GM19193 (cell line): ENCODE data around the gene FRMD5.

Experiments used
- POLR2A ChIP-seq: IDR thresholded peaks from 4 replicates; pipeline ENCODE4 v1.6.1; 2011; ENCODE audit not compliant: insufficient read depth, insufficient read length; ENCODE audit errors: extremely low read depth

FRMD5 gene

DNA sequence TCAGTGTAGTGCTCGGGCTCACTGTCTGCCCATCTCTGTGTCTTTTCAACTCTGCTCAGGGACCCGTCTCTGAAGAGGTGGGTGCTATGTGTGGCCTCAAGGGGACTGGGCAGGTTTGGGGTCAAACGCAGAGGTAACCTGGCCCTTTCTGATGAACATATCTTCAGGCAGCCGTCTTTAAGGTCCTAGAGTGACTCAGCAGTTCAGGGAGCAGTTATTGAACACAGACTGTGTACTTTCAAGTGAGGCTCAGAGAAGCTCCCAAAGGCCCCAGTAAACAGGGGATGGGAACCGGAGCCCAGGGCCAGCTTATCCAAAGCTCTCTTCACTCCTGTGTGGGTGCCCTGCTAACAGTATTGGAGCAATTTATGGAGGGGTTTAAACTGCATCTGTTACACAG is 295.1 kb downstream of the FRMD5 start:
- TF ChIP-seq POLR2A: no peak

DNA sequence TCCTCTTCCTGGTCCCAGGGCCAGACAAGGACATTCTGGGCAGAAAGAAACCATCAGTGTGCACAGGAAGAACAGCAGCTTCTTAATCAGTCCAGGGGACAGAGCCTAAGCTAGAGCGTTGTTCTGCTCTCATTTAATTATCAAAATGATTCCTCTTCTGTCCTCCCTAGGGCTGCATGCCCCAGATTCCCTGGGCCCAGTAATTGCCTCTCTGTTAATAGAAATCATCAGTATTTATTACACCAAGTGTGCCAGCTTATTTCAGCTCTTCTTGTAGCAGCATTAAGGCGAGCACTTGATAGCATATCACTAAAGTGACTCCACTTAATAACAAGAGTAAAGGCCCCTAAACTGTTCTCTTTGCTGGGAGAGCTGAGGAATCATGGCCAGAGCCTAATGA is 296.2 kb downstream of the FRMD5 start:
- TF ChIP-seq POLR2A: no peak

DNA sequence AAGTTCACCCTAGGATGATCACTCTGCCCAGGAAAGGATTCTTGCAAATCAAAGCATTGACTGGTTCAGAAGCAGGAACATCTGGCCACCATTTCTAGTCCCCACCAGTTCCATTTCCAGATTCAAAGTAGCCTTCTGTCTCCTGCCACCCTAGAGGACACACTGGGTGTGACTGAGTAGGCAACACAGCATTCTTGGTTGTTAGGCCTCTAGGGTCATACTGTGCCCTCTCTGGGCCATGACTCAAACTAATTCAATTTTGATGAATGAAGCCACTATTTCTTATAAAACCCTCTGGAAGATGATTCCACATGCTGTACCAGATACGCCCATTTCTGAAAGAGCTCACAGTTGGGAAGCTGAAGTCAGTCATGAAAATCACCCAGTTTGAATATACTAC is 298.5 kb downstream of the FRMD5 start:
- TF ChIP-seq POLR2A: no peak

DNA sequence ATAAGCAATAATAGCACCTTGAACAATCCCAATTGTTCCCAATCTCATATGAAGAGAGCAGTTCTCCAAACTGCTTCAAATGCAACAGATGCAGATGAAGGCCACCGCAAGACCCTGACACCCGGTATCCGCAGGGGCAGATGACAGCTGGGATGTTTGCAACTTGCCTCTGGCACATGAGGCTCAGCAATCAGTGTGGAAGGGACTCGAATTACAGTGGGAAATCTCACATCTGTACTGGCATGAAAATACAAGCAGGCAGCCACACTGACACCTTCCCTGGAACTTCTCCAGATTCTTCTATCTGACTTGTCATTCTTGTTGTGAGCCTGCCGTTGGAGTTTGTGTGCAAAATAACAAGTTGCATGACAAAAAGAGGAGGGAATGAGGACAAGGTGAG is 299.5 kb downstream of the FRMD5 start:
- no peak for TF ChIP-seq POLR2A

DNA sequence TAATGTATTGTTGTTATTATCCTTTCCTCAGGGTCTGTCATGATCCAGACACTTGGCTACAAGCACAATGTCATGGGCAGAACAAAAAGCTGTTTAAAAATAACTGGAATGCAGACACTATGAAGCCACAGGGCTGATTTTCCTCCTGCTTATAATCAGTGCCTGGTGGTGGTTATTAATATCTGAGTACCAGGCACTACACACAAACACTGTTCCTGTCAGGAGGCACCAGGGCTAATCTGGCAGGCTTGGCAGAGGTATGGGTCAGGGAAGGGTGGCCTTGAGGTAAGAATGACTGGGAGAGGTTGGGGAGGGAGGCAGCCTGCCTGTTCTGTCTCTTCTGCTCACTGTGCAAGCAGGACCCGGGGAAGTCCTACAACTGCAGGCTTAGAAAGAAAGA is 301.1 kb downstream of the FRMD5 start:
- TF ChIP-seq POLR2A: no peak

DNA sequence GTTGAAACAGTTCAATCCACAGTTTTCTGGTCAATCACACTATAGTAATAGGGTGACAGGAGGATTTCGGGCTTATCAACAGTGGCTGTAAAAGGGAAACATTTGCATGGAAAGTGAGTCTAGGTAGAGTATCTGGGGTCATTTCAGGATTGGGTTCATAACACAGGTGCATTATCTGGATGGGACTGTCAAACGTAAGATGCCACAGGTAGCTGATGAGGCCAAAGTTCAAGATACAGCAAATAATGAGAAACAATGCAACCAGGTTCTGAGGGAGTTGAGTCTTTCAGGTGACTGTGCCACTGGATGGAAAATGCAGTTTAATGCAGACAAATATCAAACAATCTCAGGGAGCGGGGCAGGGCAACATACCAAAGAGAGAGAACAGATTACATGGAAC is 306.0 kb downstream of the FRMD5 start:
- TF ChIP-seq POLR2A: no peak

DNA sequence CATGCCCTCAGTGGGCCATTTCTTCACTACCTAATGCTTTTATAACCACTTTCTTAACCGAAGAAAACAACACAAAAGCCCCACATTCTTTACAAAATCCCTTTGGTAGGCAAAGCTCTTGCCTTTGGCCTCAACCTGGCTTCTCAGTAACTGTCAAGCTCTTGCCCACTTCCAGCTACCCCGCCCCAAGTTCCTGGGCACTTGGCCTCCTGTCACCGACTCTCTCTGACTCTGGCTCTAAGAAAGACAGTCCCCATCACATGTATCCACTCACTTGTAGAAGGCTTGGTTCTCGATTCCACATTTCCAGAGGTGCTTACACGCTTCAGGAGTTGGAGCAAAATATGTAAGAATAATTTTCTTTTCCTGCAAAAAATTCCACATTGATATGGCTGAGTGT is 307.2 kb downstream of the FRMD5 start:
- TF ChIP-seq POLR2A: no peak

DNA sequence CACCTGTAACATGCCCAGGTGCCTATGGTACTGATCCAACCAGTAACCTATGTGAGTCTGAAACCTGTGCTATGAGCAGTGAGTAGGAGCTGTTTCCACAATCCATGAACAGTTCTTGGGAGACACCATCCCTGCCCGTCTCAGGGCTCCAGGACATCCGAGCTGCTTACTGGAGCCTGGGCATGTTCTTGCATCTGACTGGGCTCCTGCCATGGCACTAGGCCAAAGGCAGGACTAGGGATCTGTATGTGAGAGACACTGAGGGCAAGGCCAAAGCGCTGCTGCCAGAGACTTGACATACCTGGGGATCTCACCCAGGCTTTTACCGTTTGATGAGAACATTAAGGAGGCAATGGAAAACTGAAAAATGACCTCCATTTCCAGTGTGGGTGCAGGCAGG is 308.5 kb downstream of the FRMD5 start:
- TF ChIP-seq POLR2A: no peak

DNA sequence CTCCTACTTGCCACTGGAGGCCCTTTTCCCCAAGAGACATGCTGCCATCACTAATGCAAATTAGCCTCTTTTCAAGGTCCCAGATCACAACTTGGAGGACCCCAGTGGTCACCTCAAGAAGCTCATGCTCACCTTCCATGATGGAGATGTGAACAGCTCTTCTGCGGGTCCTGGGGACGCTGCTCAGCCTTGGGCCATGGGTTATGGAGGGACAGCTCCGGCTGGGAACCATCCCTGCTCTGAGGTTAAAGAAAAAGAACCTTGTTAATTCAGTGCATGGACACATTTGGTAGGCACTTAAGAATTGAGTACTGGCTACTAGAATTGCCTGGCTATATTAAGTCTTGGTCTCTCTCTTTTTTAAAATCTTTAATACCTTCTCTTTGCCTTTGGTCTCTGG is 311.5 kb downstream of the FRMD5 start:
- TF ChIP-seq POLR2A: no peak

DNA sequence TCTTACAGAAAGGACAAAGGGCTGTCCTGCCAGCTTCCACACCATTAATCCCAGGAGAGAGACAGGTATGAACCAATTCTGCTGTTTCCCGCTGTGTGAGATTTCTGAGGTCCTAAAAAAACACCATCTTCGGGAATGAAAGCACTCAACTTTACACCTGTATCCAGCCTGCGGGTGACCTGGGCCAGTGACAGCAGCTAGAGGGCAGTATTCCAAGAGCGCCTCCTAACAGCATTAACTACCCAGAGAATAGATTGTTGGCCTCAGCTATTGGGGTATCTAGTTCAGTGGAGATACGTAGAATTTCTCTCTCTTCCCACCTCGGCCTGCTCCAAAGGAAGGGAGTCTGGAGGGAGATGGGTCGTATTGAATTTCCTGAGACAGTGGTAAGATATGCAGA is 313.1 kb downstream of the FRMD5 start:
- no peak for TF ChIP-seq POLR2A

DNA sequence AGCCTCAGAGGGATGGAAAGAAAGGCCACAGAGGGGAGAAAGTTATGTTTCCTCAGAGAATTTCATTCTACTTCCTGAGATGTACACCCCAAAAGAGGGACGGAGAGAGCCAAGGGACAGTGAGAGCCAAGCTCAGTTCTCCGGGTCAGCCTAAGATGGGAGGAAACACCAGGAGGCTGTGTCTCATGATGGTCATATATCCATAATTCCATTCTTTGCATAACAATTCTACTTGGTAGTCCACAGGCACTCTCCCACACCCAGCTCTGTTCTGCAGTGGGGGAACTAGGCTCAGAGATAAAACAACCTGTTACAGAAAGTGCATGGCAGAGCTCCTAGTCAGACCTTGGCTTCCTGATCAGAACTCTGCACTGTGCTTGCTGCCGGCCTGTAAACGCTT is 313.8 kb downstream of the FRMD5 start:
- TF ChIP-seq POLR2A: no peak

DNA sequence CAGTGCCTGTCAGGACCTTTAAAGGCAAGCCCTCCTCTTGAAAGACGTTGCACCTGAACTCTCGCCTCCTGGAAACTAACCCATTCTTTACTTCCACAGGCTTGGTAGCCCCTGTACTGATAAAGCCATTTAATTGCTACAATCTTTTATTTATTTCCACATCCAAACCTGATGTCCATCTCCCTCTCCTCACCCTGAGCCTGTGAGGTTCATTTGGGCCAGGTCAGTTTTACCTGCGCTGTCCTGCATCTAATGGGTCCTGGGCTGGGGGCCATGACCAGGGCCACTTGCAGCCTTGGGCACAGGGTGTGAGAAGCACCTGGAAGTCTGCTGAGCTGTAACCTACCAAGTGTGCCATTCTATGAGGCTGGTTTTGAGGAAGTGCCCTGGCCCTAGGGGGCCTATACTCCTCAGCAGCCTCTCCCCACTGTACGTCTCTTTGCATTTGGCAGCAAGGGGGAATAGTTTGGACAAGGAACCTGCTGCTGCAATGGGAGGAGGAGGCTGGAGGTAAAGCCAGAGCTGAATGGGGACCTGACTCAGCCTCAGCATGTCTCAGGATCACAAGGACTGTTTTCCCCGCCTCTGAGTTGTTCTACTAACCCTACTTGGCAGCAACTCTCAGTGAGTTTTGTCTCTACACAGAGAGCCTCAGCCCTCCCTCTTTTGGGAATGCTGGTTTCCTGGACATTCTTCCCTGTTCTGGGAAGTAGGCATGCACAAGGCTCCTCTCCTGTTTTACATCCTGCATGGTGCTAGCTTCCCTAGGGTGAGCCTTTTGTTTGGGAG is 314.5 kb downstream of the FRMD5 start:
- no peak for TF ChIP-seq POLR2A

DNA sequence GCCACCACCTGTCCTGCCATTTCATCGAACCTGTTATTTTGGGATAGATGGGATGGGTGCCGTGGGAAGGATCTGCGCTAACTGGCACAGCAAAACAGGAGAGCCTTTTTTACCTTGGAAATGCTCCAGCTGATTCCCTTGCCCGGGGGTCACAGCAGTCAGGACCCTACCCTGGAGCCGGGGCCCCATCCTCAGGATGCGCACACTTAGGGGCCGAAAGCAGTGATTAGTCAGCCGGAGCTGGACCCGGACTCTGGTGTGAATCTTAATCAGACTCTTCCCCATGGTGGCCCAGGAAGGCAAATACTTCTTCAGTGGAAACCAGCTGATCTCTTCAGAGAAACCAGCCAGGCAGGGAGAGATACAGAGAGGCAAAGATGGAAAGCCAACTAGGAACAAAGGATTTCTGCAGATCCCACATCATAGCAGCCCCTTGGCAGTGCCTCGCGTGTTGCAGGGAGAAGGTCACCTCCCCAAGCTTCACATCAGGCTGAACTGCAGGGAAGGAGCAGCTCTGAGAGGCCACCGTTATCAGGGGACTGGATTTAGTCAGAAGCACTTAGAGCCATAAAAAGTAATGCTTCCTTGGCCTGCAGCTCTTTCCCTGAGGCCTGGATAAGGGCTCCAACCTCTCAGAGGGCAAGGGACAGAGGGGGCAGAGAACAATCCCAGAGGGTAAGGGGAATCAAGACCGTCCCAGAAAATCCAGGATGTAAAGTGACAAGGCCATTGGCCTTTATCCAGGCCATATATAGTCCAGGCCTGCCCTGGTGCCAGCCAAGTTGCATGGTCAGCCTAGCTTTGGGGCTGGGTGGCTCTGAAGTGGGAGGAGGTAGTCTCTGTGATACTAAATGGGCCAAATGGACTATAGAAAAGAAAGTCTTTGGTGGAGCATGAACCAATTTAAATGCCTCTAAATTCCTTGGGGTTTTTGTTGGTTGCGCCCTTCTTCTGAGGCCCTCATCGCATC is 315.4 kb downstream of the FRMD5 start:
- no peak for TF ChIP-seq POLR2A

DNA sequence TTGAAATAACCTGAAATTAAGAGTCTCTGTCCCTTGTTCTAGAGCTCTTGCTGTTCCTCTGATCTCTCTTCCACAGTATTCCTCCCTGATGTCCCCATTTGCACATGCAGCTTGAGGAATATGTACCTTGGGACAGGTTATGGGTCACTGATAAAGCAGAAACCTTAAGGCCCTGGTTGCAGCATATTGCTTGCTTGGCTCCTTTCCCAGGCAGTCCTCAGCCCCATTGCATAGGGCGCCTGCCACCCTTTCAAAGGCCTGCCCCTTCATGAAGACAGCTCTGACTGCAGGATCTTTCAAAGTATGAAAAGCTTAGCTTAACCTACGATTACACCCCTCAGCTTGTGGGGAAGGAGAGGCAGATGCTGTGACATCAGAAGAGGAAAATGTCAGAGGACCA is 316.6 kb downstream of the FRMD5 start:
- no peak for TF ChIP-seq POLR2A

DNA sequence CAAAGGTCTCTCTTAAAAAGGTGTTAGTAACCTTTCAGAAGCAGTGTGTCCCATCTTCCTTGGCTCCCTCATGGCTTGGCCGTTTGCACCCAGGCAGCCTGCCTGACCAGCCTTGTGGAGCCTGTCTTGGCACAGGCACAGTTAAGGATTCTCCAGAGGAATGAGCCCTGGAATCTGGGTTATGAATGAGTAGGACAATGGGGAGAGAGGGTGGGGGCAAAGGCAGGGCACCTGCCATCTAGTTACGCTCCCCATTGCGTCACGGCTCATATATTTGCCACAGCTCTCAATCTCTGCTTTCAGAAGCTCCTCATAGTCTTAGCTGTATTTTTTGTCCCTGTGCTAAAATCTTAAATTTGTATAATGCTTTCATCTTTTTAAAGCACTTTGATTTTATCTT is 317.7 kb downstream of the FRMD5 start:
- TF ChIP-seq POLR2A: no peak

DNA sequence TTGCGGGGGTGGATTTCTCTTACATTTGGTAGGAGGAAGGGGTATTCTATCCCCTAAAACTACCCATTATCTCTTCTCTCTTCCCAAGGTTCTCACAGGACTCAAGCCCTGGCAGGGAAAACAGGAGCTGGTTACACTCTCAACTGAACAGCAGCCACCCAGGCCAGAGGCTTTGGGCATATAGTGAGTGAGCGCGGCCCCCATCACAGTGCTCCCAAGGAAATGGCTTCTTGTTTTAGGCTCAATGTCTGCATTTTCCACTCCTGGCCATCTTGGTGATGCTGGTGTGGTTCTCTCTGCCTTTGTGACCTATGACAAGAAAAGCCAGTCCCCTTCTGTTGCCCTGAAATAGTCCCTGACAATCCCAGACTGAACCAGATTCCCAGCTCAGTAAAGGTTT is 318.2 kb downstream of the FRMD5 start:
- no peak for TF ChIP-seq POLR2A
